Hematopoietic multipotent progenitor cell treated with erythropoietin and hydrocortisone succinate and interleukin-3 and kit ligand, for 17 days (in vitro differentiated cells): ENCODE measurements around the gene GLIS2.

ENCODE experiments used
- DNase-seq: peaks from one replicate; pipeline ENCODE4 v3.0.0-alpha.2; 2015; ENCODE audit warnings: low spot score

GLIS2 gene

DNA sequence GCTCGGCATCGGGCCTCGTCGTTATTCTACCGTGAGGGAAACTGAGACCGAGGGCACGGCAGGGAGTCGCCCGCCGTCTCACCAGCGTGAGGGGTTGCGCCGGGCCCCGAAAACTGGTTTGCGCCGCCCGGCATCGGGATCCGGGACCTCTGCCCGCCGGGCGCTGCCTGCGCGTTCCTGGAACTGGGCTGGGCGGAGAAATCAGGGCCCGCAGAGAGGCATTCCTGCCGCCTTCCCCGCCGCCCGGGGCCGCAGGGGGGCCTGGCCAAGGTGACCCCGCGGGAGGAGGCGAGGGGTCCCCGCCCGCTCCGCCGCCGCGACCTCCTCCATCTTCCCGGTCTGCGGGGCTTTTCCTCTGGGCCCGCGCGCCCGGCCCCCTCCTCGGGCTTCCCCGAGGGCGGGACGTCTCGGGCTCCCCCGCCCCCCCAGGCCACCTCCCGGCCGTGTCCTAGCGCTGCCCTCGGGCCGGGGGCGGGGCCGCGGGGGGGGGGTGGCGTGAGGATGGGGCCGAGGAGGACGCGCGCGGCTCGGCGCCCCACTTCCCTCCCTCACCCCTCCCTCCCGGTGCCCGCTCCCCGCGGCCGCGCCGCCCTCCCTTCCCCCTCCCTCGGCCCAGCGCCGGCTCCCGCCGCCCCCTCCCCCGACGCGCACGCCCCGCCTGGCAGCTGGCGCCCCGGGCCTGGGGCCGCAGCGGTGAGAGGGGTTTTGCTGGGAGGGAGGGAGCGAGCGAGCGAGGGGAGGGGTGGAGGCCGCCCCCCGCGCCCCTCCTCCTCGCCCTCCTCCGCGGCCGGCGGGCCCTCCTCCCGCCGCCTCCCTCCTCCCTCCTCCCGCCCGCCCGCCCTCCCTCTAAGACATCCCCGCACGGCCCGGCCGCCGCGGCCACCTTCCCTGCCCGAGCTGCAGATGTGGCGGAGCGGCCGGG lies at the start of gene GLIS2:
Gene GLIS2 (plus strand): TSS at position 882 of the 922 bp plus-strand sequence. CDS start 16,214 bp downstream, outside the sequence.
- DNase-seq: no peak

DNA sequence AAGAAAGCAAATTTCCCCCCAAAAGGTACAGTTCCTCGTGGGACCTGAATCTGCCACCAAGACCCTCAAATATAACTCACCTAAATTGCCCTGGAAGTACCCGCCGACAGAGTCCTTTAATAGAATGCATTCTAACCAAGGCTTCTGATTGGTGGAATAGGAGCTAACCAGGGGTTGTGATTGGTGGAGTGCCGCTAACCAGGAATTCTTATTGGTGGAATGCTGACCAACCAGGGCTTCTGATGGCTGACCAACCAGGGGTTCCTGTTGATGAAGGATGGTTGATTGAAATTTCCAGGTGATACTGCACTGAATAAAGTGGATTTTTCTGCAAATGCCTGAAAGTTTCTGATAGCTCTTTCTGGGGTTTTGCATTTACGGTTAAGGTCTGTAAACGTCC lies 49.5 kb upstream of the GLIS2 start:
- peak; percentile 24 for DNase-seq

- DNase-seq: no peak
These were observed 45.8 kb upstream of the GLIS2 start for GRCh38 chr16:4270091-4270490.

- DNase-seq: no peak
These were observed 45.3 kb upstream of the GLIS2 start for GRCh38 chr16:4270595-4270994.

DNA sequence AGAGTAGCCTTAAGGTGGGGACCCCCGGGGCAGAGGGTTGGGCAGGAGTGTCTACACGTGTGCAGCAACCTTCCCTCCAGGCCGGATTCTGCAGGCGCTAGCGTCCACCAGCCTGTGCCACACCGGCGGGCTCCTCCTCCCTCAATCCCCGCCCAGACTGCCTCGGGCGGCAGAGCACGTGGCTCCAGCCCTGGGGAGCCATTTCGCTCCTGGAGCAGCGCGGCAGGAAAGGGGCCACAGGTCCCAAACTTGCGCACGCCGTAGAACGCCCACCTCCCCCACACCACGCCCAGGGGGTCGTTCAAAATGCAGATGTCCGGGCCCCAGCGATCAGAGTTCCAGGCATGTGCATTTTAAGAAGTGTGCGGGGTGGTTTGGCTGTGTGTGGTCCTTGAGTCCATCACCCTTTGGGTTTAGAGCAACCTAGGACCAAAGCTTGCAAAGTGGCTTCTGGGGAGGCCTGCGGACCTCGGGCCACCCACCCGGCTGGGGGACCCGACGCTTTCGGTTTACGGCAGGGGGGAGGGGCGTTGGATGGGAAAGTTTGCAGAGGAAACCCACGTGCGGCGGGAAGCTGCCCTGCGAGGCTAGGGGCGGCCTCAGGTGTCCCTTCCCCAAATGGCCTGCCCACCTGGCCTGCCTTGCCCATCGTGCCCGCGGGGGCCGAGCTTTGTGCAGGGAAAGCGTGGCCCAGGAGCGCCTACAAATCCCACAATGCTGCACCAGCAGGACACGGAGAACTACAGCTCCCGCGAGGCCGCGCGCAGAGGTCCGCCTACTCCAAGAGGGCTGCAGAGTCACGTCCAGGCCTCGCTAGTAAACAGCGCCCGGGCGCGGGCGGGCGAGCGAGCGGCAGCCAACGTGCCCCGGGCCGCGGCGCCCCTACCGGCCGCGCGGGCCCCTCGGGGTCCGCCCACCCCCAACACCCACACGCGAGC lies 44.4 kb upstream of the GLIS2 start:
- peak; percentile 84 for DNase-seq

DNA sequence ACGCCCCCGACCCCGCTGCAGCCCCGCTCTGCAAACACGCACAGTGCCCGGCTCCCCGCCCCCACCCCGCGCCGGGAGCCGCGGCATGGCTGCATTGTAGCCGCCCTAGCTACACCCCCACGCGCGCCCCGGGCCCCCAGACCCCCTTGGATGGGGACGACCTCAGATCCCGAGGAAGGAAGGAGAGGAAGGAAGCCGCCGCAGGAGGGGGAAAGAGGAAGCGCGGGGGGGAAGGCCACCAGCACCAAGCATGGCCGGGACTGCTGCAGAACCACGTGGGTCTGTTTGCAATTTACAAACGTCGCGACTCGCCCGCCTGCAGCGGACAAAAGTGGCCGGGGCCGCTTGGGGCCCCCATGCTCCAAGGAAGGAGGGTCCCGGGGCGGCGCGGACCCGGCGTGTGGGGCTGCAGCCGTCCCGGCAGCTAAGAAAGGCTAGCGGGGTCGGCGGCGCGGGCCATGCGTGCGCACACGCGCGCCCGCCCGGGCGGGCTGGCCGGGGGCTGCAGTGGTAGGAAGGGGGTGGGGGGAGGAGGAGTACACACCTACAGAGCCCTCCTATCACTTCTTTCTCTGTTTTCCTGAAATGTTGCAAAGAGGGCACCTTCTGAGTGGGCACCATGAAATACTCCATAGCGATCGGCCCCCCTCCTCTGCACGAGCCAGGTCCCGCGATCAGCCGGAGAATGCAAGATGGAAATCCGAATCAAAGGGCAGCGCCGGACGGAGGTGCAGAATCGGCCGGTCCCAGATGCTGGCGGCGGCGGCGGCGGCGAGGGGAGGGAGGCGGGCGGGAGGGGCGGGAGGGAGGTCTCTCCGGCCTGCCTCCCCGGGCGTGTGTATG lies 43.5 kb upstream of the GLIS2 start:
- peak; percentile 12 for DNase-seq

GRCh38 chr16:4273858-4274311 lies 42.0 kb upstream of the GLIS2 start:
- no peak for DNase-seq

DNA sequence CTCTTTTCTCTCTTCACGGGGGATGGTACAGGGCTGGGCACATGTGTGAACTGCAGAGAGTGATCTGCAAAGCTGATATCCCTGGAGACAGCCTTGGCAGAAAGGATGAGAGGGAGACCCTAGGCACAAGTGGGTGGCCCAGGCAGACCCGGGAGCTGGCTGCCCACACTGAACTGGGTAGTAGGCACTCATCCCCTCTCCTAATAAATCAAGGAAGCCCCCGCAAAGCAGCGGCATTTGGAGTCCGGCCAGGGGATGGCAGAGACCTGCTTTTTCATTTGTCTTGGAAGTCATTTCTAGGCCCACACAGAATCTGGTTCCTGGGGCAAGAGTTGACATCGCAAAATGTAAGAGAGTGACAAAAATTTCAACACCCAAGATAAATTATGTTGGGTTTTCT lies 40.0 kb upstream of the GLIS2 start:
- DNase-seq: no peak

GRCh38 chr16:4277987-4278513 lies 37.8 kb upstream of the GLIS2 start:
- no peak for DNase-seq

DNA sequence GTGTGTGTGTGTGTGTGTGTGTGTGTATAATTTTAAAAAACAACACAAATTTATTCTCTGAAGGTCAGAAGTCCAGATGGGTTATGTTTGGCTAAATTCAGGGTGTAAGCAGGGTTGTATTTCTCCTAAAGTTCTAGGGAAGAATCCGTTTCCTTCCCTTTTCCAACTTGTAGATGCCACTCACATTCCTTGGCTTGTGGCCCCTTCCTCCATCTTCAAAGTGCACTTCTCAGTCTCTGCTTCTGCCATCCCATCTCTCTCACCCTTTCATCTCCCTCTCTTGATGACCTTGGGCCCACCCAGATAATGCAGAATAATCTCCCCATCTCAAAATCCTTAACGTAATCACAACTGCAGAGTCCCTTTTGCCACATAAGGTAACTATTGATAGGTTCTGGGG lies 35.2 kb upstream of the GLIS2 start:
- DNase-seq: no peak

DNA sequence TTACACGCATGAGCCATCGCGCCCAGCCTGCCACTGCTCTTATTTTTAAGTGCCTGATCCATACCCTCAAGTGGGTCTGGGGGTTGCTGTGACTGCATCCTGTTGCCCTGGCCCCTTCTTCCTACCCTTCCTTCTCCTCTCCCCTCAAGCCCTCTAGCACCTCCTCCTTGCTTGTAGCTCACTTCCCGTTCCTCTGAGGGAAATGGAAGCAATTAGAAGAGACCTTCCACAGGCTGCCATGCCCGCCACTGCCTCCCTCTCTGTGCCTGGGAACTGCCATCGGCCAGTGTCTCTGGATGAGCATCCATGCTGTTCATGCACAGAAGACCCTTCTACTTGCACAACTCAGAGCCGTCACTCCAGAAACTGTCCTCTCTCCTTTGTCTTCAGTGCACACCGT lies 32.4 kb upstream of the GLIS2 start:
- DNase-seq: no peak

- no peak for DNase-seq
These were observed 31.9 kb upstream of the GLIS2 start for GRCh38 chr16:4283939-4284338.

- DNase-seq: no peak
These were observed 30.7 kb upstream of the GLIS2 start for GRCh38 chr16:4285167-4285566.

GRCh38 chr16:4288148-4288921 lies 27.5 kb upstream of the GLIS2 start:
- DNase-seq: peak; percentile 70

DNA sequence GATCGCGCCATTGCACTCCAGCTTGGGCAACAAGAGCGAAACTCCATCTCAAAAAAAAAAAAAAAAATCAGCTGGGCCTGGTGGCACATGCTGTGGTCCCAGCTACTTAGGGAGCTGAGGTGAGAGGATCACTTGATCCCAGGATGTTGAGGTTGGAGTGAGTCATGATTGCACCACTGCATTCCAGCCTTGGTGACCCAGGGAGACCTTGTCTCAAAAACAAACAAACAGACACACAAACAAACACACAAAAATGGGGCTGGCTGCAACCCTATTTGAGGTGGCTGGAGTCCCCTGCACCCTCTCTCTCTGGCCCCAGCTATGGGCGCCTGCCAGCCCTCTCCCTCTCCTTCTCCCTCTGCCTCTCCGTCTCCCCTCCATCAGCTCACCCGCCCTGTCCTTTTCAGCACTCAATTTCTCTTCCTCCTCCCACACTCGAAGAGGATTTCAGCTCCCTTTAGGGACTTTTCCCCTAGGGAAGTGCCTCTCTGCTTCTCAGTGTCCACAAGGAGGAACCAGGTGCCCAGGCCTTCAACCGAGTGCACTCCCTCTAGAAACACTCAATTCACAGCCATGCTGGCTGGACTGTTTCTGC lies 25.5 kb upstream of the GLIS2 start:
- no peak for DNase-seq

DNA sequence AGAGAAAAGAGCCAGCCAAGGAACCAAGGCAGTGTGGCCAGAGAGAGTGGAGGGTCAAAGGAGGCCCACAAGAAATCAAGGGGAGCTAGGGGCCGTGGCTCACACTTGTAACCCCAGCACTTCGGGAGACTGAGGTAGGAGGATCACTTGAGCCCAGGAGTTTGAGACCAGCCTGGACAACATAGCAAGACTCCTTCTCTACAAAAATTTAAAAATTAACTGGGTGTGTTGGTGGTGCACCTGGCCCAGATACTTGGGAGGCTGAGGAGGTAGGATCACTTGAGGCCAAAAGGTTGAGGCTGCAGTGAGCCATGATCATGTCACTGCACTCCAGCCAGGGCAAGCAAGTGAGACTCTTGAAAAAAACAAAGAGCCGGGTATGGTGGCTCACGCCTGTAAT lies 24.2 kb upstream of the GLIS2 start:
- DNase-seq: no peak

DNA sequence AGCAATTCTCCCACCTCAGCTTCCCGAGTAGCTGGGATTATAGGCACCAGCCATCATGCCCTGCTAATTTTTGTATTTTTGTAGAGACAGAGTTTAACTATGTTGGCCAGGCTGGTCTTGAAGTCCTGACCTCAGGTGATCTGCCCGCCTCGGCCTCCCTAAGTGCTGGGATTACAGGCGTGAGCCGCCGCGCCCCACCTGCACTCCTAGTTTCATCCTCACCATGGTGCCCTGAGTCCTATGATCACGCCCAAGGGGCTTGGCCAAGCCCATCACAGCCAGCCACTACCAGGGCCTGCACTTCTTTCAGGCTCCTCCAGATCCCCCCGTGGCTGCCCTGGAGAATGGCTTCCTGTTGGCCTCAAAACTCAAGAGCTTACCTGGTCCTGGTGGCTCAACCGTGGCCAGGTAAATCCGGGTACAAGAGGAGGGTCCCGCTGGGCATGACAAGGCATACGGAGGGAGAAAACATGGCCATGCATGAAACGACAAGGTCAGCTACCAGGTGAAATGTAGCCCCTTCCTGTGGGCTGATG lies 22.6 kb upstream of the GLIS2 start:
- DNase-seq: no peak

DNA sequence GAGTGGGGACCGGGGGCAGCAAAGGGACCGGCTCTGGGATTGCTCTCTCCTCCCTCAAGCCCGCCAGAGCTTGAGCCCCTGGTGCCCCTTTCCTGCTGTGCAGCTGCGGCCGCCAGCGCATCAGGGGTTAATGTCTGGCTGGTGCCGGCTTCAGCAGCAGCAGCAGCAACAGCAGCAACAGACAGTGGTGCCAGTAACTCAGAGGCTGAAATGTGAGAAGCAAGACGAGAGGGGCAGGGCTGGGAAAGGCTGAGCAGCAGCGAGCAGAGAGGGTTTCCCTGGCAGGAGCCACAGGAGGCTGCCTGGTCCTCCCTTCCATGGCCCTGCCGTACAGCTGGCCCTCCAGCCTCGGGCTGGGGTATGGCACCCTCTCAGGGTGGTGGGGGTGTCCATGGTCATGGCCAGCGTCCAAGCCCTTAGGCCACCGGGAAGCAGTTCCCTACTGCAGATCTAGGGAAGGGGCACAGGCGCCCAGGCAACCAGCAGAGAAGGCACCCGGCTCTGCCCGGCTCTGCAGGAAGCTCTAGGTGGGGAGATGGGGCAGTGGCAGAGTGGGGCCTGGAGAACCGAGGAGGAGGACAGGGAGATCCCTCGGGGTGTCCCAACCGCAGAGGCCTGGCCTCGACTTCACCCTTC lies 21.9 kb upstream of the GLIS2 start:
- no peak for DNase-seq

DNA sequence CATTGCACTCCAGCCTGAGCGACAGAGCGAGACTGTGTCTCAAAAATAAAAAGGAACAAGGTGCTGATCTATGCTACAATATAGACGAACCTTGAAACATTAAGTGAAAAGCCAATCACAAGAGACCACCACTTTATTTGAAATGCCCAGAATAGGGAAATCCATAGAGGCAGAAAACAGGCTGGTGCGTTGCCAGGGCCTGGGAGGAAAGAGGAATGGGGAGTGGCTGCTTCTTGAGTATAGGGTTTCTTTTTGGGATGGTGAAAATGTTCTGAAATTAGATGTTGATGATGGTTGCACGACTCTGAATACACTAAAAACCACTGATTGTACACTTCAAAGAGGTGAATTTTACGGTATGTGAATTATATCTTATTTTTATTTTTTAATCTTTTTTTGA lies 20.3 kb upstream of the GLIS2 start:
- DNase-seq: no peak

GRCh38 chr16:4297480-4297879 lies 18.4 kb upstream of the GLIS2 start:
- no peak for DNase-seq
